SH-SY5Y (cell line): ENCODE data around the gene GLT8D2.

Experiments
- GATA2 ChIP-seq: IDR thresholded peaks from 2 replicates; pipeline ENCODE4 v1.6.1; 2011; ENCODE audit warnings: mild to moderate bottlenecking, low read depth, low read length
- GATA3 ChIP-seq: IDR thresholded peaks from 2 replicates; pipeline ENCODE4 v1.6.1; 2011; ENCODE audit warnings: low read depth, mild to moderate bottlenecking, low read length, moderate library complexity

- TF ChIP-seq GATA3, result no peak
- no peak for TF ChIP-seq GATA2
These were observed 39.9 kb downstream of the GLT8D2 start for GRCh38 chr12:104010121-104010520.
